HG02798 (cell line): ENCODE measurements around the gene DBF4B.
A peak's percentile ranks its signal among the peaks of the same experiment; 100 is the strongest.

Experiments
- ATAC-seq: cut with Tn5 transposase; IDR thresholded peaks from one replicate; pipeline ENCODE4 v1.9.1; 2021; ENCODE audit warnings: mild to moderate bottlenecking; ENCODE audit not compliant: unreplicated experiment, poor library complexity

The DBF4B gene

DNA sequence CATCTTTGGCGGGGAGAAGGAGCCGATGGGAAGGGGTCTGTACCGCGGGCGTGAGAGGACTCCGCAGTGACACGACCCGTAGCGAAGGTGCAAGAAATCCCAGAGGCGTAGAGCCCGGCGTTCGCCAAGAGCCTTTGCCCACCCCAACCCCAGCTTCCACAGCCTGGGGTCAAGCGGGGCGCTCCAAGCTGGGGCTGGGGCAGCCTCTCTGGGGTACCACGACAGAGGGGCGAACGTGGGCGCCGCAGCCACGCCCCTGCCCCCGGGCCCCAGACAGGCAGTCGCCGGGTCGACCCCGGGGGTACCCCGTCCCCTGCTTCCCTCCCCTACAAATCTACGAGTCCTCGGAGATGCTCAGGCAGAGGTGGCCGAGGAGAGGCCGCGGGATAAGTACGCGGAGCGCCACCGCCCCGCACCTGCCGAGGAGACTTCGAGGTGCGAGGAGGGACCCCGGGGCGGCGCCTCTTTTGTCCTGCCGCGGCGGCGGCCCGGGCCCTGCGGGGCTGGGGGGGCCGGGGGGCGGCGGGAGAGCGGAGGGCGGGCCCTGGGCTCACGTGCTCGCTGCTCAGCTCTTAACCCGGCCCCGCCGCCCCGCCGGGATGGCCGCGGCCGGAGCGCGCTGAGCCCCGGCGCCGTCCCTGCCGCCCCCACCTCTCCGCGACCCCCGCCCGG lies 50.1 kb downstream of the DBF4B start, which contains the start of gene ADAM11:
ADAM11 (plus strand) TSS at position 575 of the 672 bp plus-strand sequence. CDS start 212 bp downstream, outside the sequence.
- ATAC-seq = no peak

DNA sequence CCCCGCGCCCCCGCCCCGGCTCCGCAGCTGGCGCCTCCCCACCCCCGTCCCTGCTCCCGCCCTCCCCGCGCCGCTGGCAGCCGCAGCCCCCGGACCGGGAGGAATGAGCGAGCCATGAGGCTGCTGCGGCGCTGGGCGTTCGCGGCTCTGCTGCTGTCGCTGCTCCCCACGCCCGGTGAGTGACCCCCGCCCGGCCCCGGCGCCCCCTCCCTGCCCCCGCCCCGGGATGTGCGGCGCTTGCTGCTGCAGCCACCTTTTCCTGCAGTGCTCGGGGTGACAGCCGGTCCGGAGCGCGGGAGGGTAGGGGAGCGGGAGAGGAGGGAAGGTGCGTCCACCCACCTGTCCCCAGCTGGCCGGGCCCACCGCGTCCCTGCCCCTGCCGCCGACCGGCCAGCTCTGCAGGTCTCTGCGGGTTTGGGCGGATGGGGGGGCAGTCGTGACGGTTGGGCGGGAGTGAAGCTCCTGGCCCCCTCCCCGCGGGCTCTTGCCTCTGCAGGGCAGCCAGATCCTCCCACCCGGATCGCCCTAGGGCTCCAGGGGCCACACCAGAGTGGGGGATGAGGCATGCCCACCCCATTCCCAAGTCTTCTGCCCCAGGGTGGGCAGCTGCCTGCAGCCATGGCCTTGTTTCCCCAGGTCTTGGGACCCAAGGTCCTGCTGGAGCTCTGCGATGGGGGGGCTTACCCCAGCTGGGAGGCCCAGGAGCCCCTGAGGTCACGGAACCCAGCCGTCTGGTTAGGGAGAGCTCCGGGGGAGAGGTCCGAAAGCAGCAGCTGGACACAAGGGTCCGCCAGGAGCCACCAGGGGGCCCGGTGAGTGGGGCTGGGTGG lies 50.8 kb downstream of the DBF4B start:
- ATAC-seq = no peak

DNA sequence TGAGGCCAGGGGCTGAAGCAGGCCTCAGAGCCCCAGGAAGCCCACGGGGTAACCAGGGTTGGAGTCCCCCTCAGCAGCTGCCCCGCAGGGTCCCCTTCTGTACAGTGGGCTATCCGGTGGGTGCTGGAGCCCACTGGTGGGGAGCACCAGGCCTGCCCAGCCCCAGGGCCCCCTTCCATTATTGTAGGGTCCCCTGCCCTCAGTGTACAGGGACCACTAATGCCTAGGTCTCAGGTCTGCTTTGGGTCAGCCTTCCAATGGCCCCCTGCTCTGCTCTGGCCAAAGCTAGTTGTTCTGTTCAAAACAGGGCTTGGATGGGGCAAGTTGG lies 51.4 kb downstream of the DBF4B start:
- ATAC-seq = no peak

DNA sequence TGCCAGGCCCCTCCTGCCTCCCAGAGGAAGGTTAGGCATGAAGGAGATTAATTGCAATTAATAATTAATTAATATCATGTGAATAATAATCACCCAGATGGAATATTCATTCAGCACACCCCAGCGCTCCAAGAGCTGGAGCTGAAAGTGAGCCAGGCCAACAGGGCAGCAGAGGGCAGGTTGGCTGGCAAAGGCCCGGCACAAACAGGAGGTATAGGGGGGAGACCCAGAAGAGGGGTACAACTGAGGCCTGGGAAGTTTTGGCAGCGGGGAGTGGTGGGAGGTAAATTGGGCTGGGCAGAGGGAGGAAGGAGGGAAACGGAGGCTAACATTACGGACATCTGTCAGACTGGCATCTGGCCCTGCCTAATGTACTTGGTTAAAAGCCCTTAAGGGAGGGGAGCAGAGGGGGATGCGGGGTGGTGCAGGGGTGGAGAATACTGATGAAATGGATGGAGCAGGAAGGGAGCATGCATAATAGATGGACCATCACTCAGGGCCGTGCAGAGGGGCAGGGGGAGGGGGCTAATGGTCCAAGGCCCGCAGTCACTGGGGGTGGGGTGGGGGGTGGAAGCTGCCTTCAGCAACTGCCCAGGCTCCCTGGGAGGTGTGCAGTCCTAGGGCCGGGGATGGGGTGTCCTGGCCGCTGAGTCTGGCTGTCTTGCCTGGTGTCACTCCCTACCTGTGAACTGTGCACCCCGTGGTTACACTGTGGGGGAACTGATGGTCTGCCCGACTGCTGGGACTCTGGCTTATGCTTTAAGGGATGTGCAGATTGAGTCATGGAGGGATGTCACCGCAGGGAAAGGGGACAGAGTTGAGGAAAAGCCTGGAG lies 52.2 kb downstream of the DBF4B start:
- no peak for ATAC-seq

DNA sequence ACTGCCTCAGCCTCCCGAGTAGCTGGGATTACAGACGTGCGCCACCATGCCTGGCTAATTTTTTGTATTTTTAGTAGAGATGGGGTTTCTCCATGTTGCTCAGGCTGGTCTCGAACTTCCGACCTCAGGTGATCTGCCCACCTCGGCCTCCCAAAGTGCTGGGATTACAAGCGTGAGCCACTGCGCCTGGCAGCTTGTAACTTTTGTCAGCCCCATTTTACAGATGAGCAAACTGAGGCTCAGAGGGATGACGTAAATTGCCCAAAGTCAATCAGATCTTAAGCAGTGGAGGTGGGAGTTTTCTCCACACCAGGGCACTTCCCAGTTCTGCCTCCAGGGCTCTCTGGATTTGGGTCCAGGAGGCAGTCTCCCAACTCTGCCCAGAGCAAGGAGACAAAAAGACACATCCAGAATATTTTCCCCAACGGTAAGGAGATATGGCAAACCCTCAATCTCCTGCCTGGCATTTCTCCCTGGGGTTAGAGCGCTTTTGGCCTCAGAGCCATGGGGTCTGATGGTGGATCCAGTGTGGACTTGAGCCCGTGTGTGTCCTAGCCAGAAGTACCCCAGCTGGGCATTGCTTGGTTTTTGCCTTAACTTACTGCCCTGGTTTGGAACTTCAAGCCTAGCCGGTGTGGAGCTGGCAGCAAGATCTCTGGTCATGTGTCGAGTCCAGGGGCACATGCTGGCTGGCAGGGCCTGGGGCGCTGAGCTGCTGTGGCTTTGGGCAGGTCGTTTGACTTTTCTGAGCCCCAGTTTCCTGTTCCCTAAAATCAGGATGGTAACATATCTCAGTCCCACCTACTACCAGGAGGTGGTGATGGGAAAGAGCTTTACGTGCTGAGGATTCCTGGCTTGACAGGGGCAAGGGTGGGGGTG lies 53.7 kb downstream of the DBF4B start:
- no peak for ATAC-seq

DNA sequence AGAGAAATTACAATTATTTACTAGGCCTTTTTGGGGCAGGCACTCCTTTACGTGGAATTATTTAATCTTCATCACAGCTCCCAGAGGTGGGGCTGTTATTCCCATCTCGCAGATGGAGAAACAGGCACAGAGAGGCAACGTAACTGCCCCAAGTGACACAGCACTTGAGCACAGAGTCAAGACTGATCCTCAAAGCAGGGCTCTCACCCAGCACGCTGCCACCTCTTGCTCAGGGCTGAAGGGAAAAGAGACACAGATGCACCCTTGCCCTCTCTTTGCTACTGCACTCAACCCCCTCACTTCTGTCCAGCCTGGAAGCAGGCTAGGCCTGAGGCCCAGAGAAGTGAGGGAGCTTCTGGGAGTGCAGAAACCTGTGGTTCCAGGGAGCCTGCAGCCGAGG lies 54.7 kb downstream of the DBF4B start:
- ATAC-seq = no peak

DNA sequence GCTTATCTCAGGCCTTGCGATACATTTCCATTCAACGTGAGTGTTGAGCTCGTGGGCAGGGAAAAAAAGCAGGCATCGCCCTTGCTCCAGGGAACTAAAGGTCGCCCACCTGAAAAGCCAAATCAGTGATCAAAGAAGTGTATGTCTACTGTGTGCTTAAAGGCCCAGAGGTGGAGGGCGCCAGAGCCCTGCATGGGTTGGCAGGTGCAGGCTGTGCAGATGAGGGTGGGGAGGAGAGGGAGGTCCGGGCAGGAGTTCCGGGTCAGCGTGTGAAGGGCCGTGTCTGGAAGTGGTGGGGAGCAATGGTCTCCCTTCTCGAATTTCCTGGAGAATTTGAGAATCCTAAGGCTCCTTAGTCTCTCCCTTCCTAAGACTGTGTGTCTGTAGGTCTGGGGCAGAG lies 57.5 kb downstream of the DBF4B start:
- no peak for ATAC-seq

DNA sequence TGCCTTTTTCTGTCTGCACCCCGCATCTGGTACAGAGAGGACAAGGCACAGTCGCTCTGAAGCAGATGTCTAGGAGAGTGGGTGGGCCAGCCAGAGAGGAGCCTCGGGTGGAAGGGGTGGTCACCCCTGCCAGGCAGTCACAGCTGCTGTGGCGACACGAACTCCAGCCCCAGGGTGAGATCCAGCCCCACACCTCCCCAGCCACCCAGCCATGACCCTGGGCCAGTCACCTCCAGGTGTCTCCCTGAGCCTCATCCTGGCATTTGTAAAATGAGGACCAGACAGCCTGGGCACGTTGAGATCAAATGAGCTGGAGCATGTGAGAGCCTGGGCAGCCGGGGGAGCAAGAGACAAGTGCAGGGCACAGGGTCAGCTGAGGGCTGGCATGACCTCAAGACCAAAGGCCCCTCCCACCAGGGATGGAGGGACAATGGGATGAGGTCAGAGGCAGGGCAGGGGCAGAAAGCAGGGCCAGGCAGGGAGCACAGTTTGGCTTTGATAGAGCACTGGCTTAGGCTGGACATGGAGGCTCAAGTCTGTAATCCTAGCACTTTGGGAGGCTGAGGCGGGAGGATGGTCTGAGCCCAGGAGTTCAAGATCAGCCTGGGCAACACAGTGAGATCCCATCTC lies 58.1 kb downstream of the DBF4B start:
- no peak for ATAC-seq

DNA sequence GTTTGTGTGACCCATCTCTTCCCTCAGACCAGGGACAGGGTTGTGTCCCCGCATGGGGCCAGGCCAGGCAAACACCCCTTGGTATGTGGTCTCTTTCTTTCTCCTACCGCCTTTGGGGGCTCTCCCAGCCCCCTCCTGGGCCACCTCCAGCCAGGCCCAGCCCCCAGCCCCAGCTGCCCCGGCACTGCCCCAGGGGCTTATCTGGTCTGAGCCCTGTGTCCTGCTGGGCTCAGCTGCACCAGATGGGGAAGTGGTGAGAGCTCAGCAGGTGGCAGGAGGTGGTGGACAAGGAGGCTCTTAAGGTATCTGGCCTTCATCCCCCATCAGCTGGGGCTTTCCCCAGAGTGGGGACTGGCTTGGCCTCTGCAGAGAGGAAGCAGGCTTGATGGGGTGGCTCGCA lies 59.0 kb downstream of the DBF4B start:
- no peak for ATAC-seq

DNA sequence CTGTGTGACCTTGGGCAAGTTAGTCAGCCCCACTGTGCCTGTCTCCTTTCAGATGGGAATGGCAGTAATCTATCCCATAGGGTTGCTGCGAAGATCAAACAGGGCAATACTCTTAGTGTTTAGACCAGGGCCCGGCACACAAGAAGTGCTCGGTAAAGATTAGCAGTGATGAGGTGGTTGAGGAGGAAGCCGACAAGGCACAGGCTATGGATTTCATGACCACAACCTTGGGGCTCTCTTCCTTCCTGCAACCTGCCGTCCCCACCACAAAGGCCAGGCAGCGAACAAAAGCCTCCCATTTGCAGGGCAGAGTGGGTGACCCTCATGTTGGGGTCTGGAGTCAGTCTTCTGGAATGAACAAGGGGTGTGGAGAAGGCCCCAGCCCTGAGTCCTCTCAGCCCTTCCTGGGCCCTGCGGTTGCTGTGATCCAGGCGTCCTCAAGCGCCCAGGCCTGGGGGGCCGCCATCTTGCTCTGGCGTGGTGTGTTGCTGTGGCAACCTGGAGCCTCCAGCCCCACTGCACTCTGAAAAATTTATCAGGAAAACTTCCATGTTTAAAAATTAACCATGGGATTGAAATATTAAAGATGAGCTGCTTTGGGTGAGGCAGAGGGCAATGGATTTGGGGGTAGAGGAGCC lies 60.2 kb downstream of the DBF4B start:
- no peak for ATAC-seq

DNA sequence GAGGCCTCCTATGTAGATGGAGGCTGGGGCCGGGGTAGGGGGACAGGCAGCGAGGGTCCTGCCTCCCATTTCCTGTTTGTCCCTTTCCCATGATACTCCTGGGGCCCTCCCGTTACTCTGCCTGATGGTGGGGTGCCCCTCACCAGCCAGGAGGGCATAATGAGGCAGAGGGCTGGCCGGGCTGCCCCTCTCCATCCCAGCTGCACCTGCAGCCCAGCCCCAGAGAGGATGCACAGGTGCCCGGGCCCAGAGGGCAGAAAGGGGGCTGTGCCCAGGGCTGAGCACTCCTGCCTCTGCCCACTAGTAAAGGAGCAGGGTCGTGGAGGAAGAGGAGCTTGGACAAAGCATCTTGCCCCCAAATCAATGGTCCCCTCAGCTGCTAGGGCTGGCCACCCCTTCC lies 60.8 kb downstream of the DBF4B start:
- no peak for ATAC-seq

DNA sequence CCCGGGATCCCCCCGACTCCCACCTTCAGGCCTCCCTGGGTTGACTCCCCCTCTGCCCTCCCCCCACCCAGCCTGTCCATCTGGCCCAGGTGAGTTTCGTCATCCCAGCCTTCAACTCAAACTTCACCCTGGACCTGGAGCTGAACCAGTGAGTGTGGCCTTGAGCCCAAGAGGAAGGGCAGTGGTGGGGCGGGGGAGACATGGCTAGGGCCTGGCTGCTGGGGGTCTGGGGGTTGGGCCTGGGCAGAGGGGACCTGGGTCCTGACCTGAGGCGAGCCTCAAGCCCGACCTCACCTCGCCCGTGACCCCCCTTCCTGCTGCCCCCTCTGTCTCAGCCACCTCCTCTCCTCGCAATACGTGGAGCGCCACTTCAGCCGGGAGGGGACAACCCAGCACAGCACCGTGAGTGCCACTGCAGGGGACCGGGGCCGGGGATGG lies 61.2 kb downstream of the DBF4B start:
- no peak for ATAC-seq

DNA sequence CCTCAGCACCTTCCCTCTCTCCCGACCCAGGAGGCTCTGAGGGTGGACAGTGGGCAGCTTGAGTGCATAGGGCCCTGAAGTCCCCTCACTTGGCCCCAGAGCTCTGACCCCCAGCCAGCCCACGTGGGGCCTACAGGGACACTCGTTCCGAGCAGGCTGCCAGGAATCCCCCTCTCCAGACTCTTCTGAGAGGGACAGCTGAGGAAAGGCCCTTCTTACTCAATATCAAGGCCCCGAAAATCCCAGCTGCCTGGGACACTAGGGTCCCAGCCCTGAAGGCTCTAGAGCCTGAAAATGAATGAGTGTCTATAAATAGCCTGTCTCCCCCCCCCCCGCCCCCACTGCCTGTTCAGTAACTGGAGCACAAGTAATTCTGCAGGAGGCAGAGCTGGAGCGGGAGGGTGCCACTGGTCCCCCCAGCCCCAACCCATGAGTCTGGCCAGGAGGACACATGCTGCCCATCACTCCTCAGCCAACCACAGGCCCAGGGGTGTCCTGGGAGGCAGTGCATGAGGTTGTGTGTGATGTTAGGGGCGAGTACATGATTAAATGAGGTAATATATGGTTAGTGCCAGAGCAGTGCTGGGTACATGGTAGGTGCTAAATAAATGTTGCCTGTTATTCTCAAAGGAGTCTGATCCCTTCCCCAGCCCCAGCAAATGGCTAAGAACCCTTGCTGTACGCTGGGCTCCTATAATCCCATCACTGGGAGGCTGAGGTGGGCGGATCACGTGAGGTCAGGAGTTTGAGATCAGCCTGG lies 61.9 kb downstream of the DBF4B start:
- no peak for ATAC-seq

DNA sequence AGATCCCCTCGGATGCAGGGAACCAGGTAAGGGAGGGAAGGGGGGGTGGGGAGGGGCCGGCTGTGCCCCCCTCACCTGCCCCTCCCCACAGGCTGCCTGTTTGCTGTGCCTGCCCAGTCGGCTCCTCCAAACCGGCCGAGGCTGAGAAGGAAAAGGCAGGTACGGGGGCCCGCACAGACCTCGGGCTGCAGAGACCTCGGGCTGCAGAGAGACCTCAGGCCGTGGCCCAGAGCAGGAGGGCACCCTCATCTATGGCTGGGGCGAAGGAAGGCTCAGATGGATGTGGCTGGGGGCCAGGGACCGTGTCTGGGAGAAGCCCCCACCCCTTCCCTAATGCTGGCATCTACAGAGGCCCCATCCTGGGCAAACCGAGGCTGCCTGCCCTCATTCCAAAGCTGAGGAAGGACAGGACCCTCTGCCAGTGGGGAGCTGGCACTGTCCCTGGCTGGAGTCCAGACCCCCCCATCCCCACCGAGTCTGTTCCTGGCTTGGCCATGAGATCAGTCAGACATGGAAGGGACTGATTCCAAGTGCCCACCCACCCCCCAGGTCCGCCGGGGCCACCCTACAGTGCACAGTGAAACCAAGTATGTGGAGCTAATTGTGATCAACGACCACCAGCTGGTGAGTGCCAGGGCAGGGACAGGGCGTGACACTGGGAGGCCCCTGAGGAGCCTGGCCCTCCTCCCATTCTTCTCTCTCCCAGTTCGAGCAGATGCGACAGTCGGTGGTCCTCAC lies 64.0 kb downstream of the DBF4B start:
- no peak for ATAC-seq

DNA sequence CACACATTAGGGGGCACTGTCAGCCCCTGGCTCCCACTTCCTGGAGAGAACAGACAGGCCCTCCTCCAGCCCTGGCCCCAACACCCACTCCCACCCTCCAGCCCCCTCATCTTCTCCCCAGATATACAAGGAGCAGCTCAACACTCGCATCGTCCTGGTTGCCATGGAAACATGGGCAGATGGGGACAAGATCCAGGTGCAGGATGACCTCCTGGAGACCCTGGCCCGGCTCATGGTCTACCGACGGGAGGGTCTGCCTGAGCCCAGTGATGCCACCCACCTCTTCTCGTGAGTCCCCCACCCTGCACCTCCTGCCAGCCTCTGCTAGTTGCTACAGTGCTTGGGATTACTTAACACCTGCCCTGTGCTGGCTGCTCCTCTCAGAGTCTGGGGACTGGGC lies 64.7 kb downstream of the DBF4B start:
- ATAC-seq = no peak

DNA sequence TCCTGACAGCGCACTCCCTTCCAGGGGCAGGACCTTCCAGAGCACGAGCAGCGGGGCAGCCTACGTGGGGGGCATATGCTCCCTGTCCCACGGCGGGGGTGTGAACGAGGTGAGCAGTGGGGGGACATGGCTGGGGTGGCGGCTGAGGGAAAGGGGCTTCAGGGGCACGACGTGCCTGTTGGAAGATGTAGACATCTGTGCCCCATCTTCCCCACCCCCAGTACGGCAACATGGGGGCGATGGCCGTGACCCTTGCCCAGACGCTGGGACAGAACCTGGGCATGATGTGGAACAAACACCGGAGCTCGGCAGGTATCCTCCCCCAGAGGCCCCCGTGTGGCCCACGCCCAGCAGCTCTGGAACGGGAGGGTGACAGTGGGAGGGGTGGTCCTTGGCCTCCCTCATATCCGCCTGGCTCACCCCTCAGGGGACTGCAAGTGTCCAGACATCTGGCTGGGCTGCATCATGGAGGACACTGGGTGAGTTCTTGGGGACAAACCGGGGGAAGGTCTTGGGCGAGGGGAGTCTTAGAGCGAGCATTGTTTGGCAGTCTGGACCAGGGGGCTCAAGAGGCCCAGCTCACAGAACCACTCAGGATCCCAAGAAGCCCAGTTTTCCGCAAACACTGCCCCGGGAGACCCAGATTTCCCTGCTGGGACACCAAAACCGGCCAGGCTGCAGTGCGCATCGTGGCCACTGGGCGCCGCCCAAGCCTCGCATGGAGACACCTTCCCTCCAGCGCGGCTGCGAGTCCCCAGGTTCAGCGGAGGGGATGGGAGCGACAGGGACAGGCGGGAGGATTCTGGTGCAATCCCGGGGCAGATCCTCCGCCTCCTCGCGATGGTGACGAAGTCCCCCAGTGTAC lies 66.0 kb downstream of the DBF4B start:
- ATAC-seq = peak; percentile 32
